Activated CD4-positive, alpha-beta T cell treated with anti-CD3 and anti-CD28 coated beads for 48 hours (primary cell): ENCODE results near the gene PARP15.
"Not testable (repeated sequence)": the region's sequence is repeated elsewhere in the genome, so short reads cannot be mapped to it uniquely, and the experiment has no call there.

Source experiments
- DNase-seq: peaks from one replicate; pipeline ENCODE4 v3.0.0-alpha.2; 2020

Gene PARP15

GRCh38 chr3:122577409-122578031, at the start of gene PARP15:
PARP15 (plus strand) TSS chr3:122577650; CDS start chr3:122577668, 18 bp downstream.
- DNase-seq, result peak; percentile 55

GRCh38 chr3:122530164-122530563, 47.3 kb upstream of the PARP15 start:
- no peak for DNase-seq

GRCh38 chr3:122533480-122533879, 44.0 kb upstream of the PARP15 start:
- DNase-seq, result no peak

- peak; percentile 54 for DNase-seq
These were observed 43.5 kb upstream of the PARP15 start for GRCh38 chr3:122533931-122534334.

DNA sequence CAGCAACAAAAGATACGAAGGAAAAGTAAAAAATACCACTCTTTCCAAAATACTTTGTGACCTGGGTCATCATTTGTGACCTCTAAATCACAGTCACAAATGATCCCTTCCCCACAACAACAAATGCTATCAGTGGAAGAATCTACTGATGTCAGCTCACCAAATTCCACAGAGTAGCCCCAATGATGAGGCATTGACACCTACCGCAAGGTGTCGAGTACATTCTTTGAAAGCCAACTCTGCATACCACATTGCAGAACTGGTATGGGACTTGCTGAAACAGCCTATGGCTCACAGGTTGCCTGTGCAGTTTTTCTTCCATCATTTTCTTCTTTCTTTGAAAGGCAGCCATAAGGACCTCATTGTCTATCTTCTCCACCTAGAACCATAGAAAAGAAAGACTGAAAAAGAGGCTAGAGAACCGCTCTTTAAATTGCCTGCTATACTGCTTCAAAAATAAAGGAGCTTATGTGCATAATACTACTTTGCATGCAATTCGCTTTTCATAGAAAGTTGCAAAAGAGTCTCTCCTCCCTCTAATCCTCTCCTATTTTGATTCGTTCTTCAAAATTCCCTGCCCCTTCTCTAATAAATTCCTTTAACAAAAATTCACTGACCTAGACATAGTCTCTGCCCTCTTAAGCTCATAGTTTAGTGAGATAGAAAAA, 41.4 kb upstream of the PARP15 start:
- no peak for DNase-seq

- DNase-seq, result no peak
These were observed 40.8 kb upstream of the PARP15 start for GRCh38 chr3:122536632-122537001.

GRCh38 chr3:122538956-122539490, 38.4 kb upstream of the PARP15 start:
- DNase-seq, result no peak

DNA sequence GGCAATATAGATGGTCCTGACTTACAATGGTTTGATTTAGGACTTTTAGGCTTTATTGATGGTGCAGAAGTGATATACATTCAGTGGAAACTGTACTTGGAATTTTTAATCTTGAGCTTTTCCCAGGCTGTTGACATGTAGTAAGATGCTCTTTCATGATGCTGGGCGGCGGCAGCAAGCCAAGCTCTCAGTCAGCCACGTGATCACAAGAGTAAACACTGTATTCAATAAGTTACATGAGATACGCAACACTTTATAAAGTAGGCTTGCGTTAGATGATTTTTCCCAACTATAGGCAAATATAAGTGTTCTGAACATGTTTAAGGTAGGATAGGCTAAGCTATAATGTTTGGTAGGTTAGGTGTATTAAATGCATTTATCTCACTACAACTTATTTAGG, 31.3 kb upstream of the PARP15 start:
- no peak for DNase-seq

DNA sequence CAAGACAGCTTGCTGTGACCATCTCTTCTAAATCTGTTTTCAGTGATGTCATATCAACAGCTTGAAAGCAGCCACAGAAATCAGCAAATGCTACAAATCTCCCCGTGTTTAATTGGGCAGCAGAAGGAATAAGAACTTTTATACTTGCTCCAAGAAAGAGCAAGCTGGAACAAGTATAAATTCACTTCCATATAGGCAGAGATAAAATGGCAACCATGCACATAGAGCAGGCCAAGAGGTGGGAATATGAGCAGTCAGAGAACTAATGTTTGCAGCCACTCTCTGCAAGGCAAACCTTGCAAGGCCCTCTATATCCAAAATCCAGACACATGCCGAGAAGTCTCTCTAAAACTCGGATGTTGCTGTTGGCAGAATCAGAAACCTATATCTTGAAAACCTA, 29.4 kb upstream of the PARP15 start:
- no peak for DNase-seq

DNA sequence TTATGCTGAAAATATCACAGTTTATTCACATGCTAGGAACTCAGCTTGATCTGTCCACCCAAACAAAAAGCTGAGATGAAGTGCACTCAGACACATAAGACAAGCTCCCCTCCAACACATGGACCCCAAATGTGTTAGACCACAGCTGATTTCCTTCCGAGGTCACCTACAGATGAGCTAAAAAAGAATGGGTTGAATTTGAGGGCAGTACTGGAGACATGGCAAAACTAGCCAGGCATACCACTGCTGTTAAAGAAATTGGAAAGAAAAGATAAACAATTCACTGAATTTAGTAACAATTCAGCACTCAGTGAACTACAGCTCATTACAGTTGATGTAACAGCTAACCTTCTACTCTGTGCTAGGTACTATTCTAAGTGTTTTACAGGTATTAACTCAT, 28.8 kb upstream of the PARP15 start:
- DNase-seq, result no peak

GRCh38 chr3:122553171-122553570, 24.3 kb upstream of the PARP15 start:
- no peak for DNase-seq

DNA sequence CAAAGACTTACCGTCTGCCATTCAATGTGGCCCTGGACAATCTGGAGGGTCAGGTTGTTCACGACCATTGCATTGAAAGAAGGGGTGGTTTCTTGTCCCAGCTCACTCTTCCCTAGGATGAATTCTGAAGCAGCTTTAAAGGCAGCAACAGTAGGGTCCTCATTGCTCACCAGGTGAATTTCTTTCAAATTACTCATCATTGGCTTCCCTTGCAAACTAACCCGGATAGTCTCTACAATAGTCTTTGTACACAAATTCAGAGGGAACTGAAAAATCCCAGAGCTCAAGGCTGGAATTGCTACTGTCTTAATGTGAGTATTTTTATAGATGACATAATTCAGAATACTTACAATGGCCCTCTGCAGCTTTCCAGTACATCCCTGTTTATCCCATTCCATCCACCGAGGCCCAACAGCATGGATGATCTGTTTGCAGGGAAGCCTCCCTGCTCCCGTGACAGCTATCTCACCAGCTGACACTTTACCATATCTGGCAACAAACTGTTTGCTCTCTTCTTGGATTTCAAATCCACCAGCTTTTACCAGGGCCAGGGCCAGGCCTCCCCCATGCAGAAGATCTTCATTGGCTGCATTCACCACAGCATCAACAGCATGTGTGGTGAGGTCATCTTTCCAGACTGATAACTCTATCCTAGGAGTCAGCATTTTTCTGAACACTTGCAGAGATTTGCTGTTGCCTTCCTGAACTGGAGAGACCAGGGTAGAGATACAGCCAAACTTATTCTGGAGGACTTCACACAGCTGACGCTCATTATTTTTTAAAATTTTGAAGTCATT, 22.0 kb upstream of the PARP15 start:
- DNase-seq, result no peak

GRCh38 chr3:122557356-122557755, 20.1 kb upstream of the PARP15 start:
- DNase-seq, result no peak

DNA sequence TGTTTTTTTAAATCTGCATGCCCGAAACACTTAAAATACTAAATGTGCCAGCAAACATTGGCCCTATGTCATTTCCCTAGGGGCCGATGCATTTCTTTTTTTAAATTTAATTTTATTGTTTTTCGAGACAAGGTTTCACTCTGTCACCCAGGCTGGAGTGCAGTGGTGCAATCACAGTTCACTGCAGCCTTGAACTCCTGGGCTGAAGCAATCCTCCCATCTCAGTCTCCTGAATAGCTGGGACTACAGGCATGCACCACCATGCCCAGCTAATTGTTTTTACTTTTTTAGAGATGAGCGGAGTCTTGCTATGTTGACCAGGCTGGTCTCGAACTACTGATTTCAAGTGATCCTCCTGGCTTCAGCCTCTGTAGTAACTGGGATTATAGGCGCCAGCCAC, 18.8 kb upstream of the PARP15 start:
- no peak for DNase-seq

DNA sequence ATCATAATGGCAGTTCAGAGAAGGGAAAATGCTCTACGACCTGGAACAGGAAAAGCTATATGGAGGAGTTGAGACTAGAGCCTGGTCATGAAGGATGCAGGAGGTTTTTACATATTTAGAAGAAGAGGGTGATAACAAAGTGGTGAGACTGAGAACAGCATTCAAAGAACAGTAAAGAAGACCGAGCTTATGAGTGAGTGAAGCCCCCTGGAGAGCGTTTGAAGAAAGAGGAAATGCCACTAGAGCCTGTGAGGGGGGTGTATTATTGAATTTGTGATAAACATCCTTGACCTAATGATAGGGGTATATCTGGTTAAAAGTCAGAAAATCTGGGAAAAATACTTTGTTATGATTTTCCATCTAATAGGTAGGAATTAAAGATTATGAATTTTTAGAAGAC, 17.5 kb upstream of the PARP15 start:
- no peak for DNase-seq

DNA sequence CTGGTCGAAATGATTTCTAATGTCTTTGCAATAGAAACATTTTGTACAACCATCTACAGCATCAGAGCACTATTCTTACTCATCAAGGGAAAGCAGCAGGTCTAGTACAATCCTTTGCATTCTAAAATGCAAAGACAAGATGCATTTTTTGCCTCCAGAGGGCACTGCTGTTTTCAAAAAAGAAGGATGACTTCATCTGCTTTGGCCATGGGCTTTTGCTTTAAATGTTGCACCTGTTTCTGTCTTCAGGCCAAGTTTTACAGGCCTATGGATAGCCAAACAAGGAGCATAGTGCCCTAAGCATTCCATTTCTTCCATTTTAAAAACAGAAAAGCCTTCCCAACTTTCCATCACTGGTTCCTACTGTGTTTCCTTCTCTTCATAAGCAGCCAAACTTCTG, 16.8 kb upstream of the PARP15 start:
- peak; percentile 65 for DNase-seq

DNA sequence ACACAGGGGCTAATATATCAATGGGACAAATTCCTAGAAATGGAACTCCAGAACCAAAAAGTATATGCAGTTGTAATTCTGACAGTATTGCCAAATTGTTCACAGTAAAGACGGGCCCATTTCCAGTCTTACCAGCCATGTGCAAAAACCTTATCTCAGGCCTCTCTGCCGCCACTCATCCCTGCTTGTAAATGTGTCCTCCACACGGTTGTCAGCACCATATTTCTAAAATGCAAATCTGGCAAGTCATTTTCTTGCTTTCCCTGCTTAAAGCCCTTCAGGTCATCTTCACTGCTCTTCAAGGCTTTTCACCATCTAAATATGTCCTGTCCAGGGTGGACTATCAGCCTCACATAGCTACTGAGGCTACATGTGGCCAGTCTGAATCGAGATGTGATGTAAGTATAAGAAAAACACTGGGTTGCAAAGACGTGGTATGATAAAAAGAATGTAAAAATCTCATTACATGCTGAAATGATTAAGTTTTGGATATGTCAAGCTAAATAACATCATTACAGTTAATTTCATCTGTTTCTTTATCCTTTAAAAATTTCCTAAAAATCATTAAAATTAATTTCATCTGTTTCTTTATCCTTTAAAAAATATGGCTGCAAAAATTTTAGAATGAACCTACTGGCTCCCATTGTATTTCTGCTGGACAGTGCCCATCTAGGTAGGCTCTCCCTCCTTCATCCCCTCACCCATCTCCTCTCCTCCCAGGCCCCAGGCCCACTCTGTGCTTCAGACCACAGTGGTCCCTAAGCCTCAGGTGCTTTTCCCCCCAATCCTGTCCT, 14.3 kb upstream of the PARP15 start:
- no peak for DNase-seq

GRCh38 chr3:122563717-122564025, 13.8 kb upstream of the PARP15 start:
- DNase-seq, result peak; percentile 22

DNA sequence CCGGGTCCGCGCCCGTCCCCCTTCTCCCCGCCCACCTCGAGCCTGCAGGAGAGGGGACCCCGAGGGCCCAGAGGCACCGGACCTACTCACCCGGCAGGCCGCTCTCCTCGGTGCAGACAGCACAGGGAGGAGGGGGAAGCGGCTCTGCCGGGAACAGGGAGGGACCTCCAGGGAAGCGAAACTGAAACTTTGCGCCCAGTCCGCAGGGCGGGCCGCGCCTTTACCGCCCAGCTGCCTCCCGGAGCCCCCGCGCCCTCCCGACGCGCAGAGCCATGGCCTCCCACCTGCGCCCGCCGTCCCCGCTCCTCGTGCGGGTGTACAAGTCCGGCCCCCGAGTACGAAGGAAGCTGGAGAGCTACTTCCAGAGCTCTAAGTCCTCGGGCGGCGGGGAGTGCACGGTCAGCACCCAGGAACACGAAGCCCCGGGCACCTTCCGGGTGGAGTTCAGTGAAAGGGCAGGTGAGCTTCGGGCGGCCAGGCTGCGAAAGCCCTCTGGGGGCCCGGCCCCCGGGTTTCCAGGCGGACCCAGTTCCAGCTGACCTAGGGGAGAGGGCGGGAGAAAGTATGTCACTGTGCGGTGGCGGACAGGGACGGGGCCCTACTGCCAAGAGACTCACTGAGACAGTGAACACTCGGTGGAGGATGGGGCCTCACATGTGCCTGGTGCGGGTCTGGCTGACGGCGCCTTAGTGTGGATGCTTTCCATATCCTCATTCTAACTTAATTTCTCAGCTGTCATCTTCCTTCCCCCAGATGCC, 13.1 kb upstream of the PARP15 start, which contains the start of the genes DTX3L and PARP9:
DTX3L (plus strand) TSS at position 184 of the 758 bp plus-strand sequence; CDS start at position 273, 89 bp downstream.
PARP9 (minus strand) TSS at position 146 of the 758 bp plus-strand sequence. CDS start 4,680 bp downstream, outside the sequence.
- DNase-seq, result peak; percentile 84

GRCh38 chr3:122568131-122568530, 9.3 kb upstream of the PARP15 start:
- DNase-seq, result not testable (repeated sequence)

DNA sequence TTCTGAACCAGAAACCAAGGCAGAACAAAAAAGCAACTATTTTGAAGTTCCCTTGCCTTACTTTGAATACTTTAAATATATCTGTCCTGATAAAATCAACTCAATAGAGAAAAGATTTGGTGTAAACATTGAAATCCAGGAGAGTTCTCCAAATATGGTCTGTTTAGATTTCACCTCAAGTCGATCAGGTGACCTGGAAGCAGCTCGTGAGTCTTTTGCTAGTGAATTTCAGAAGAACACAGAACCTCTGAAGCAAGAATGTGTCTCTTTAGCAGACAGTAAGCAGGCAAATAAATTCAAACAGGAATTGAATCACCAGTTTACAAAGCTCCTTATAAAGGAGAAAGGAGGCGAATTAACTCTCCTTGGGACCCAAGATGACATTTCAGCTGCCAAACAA, 8.7 kb upstream of the PARP15 start:
- no peak for DNase-seq

DNA sequence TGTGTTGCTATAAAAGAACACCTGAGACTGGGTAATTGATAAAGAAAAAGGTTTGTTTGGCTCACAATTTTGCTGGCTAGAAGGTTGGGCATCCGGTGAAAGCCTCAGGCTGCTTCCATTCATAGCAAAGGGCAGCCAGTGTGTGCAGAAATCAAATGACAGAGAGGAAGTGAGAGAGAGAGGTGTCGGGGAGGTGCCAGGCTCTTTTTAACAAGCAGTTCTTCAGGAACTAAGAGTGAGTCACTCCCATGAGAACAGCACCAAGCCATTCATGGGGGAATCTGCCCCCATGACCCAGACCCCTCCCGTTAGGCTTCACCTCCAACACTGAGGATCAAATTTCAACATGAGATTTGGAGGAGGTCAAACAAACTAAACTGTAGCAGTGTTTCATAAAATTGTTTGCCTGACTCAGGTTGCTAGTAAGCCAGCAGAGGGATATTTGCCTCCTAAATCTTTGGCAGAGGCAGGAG, 4.5 kb upstream of the PARP15 start:
- DNase-seq, result peak; percentile 36
